Activated naive CD4-positive, alpha-beta T cell treated with anti-CD3 and anti-CD28 coated beads for 36 hours (primary cell): ENCODE results near the gene RAPGEF4. TPM values are rescaled to one million over a fixed set of nuclear protein-coding genes. Genes with fewer than 3 reads are reported as not detected.

Experiments used
- total RNA-seq, 2 experiments: library from RNA; stranded (reverse); gene quantifications; one replicate each; pipeline ENCODE4 v1.2.3, GENCODE V29; 2021

Gene RAPGEF4
- total RNA-seq, 2 experiments from 2014 or later: 0.24 to 0.35 TPM

Other genes with a start within 250 kb of the RAPGEF4 start
- 10 to 100 TPM; 31.9 to 35.3 TPM for gene PDK1, start 179.8 kb upstream of the RAPGEF4 start, total RNA-seq